ENCODE results near the gene GFRA3.

- TF ChIP-seq POLR2A (IDR thresholded peaks at IDR 0.05) (no peak), CTCF (IDR thresholded peaks at IDR 0.05) (no peak)
These were observed 3.1 kb downstream of the GFRA3 start for GRCh38 chr5:138271281-138271680.

All from uterus (tissue), 2 donors.